ENCODE data around the gene ST6GALNAC1. TPM values are rescaled to one million over a fixed set of nuclear protein-coding genes. Genes with fewer than 3 reads are reported as not detected.
A peak's percentile ranks its signal among the peaks of the same experiment; 100 is the strongest.

Gene ST6GALNAC1
- total and polyA plus RNA-seq, 4 experiments from 2014 or later: 12.7 to 45.8 (median 14.4) TPM

DNA sequence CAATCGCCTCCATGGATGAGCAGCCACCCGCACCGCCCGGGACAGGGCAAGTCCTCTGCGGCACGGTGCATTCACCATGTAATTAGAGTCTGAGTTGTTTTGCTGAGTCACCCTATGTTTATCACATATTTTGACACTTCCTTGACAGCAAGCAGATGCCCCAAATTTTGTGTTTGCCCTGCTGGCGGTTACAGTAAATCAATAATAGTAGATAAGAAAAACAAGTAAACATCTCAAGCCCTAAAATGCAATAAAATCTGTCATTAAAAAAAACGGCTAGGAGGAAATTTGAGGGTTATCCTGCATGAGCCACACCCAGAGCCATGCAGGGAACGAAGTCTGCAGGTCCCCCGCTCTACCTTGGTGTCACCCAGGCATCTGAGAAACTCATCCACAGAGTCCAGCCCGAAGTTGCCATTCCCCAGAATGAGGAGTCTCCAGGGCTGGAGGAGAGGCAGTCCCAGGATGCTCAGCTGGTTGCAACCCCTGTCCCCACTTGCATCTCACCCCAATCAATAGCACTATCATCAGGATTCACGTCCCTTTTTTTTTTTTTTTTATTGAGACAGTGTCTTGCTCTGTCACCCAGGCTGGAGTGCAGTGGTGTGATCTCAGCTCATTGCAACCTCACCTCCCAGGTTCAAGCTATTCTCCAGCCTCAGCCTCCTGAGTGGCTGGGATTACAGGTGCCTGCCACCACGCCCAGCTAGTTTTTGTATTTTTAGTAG, 16.5 kb upstream of the ST6GALNAC1 start:
- CTCF ChIA-PET (ENCODE audit: partially characterized antibody): interaction anchor here (0.6 to 2.3 kb wide), 4 partner anchors 17 to 75 kb away, joined by 3 to 13 read pairs (median 4); no protein-coding TSS in a partner anchor
- H3K27me3 ChIP-seq (ENCODE audit: insufficient read depth, low read length): no peaks in the 10 kb centered on the region
- peak overlapping the region in 1 of 2 donors; percentile 15 for H3K4me3 ChIP-seq (ENCODE audit: low read length in 2 of 2)
- POLR2A ChIA-PET (ENCODE audit: partially characterized antibody): interaction anchor here (0.7 to 7.0 kb wide), 9 partner anchors 11 to 165 kb away, joined by 3 to 86 read pairs (median 4); partner anchors contain the start of gene ST6GALNAC1
- peak in 4 of 5 donors; percentile 39 to 54 (median 49) for DNase-seq
- intact Hi-C loops (cut with micrococcal nuclease): no loop called here
- H3K27ac ChIP-seq (ENCODE audit: low read depth, low read length): peak overlapping the region; percentile 35
- no peaks in the 10 kb centered on the region for H3K9me3 Mint-ChIP-seq
- no peaks in the 10 kb centered on the region for H3K36me3 ChIP-seq (ENCODE audit: insufficient read depth, low read length)
- peaks cover 0 to 3% of the 10 kb centered on the region in 2 donors for H3K27me3 Mint-ChIP-seq
- no peaks in the 10 kb centered on the region for H3K36me3 Mint-ChIP-seq
- peaks cover 46% of the 10 kb centered on the region for H3K4me1 ChIP-seq (ENCODE audit: insufficient read depth, low read length)
- H3K4me3 Mint-ChIP-seq: peak overlapping the region; percentile 63 to 88 (median 77)
- no peaks in the 10 kb centered on the region for H3K9me3 ChIP-seq (ENCODE audit: control insufficient read depth in 1 of 2, low read length in 2 of 2)
- peaks cover 30 to 44% (median 37%) of the 10 kb centered on the region in 4 donors for H3K4me1 Mint-ChIP-seq
- H3K27ac Mint-ChIP-seq: peak overlapping the region; percentile 83 to 96 (median 92)

DNA sequence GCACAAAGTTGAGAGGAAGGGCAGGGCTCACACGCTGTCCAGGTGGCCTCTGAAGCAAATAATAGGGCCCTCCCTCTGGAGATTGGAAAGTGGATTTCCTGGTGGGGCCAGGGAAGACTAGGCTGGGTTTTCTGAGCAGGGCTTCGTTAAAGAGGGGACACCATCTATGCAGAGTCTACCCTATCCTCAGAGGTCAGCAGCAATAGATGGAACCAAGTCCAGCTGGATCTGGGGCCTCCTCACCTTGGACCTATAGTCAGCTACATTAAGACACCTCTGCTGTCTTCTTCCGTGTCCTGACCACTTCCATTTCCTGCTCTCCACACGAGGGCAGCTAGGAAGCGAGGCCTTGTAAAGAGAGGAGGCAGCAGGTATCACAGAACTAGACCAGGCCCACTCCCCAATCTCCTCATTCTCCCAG, 14.7 kb upstream of the ST6GALNAC1 start:
- Histone ChIP-seq H3K4me3 (ENCODE audit: low read length in 2 of 2) (no peak overlapping the region), H3K27me3 (ENCODE audit: insufficient read depth, low read length) (no peaks in the 10 kb centered on the region), H3K27ac (ENCODE audit: low read depth, low read length) (no peak overlapping the region), H3K9me3 (ENCODE audit: control insufficient read depth in 1 of 2, low read length in 2 of 2) (no peaks in the 10 kb centered on the region), H3K4me1 (ENCODE audit: insufficient read depth, low read length) (peaks cover 46% of the 10 kb centered on the region), H3K36me3 (ENCODE audit: insufficient read depth, low read length) (no peaks in the 10 kb centered on the region)
- Mint-ChIP-seq H3K27ac (peak overlapping the region; percentile 44 to 94 (median 80)), H3K9me3 (no peaks in the 10 kb centered on the region), H3K4me3 (peak overlapping the region in 6 of 8 donors; percentile 35 to 78 (median 62)), H3K4me1 (peaks cover 30 to 44% (median 37%) of the 10 kb centered on the region in 4 donors), H3K27me3 (no peaks in the 10 kb centered on the region), H3K36me3 (no peaks in the 10 kb centered on the region)
- intact Hi-C loops (cut with micrococcal nuclease): no loop called here
- DNase-seq: no peak
- ChIA-PET POLR2A (ENCODE audit: partially characterized antibody) (interaction anchor here (0.8 to 7.0 kb wide), 9 partner anchors 10 to 140 kb away, joined by 3 to 86 read pairs (median 4); partner anchors contain the start of genes ST6GALNAC1 and ST6GALNAC2), CTCF (ENCODE audit: partially characterized antibody) (interaction anchor here (0.9 to 2.2 kb wide), 4 partner anchors 13 to 99 kb away, joined by 3 to 10 read pairs (median 6); no protein-coding TSS in a partner anchor)

DNA sequence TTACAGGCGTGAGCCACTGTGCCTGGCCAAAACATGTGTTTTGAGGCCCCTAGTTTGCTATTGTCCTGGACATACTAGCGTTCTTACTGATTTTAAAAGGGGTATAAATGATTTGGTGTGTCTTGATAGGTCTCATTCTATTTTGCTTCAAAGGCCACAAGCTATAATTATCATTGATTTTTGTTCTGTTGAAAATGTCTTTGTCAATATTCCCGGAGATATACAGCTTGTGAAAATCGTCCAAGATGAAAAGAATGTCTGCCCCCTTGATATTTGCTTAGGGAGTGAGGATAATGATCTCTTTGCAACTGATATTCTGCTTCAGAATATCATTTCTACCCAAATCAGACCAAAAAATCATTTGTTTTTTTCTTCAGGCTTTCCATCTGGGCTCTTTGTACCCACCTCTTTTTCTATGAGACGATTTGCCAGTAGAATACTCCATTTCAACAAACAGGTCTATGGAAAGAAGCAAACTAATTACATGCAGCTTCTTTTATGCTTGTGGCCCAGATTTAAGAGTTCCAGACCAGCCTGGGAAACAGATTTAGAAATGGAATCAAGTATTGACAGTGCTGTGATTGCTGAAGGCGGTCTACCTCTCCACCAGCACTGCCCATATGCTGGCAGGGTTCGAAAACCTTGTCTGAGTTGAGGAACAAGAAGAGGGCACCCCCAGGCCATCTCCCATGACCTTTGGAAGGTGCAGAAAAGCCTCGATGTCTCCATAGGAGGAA, 14.1 kb upstream of the ST6GALNAC1 start:
- Histone ChIP-seq H3K4me3 (ENCODE audit: low read length in 2 of 2) (no peak overlapping the region), H3K27ac (ENCODE audit: low read depth, low read length) (no peak overlapping the region), H3K36me3 (ENCODE audit: insufficient read depth, low read length) (no peaks in the 10 kb centered on the region), H3K27me3 (ENCODE audit: insufficient read depth, low read length) (no peaks in the 10 kb centered on the region), H3K9me3 (ENCODE audit: control insufficient read depth in 1 of 2, low read length in 2 of 2) (no peaks in the 10 kb centered on the region), H3K4me1 (ENCODE audit: insufficient read depth, low read length) (peaks cover 46% of the 10 kb centered on the region)
- intact Hi-C loops (cut with micrococcal nuclease): no loop called here
- Mint-ChIP-seq H3K27me3 (no peaks in the 10 kb centered on the region), H3K4me1 (peaks cover 30 to 44% (median 37%) of the 10 kb centered on the region in 4 donors), H3K27ac (peak overlapping the region in 6 of 7 donors; percentile 17 to 94 (median 66)), H3K9me3 (no peaks in the 10 kb centered on the region), H3K4me3 (no peak overlapping the region), H3K36me3 (no peaks in the 10 kb centered on the region)
- CTCF ChIA-PET (ENCODE audit: partially characterized antibody): interaction anchor here (0.7 to 2.2 kb wide), 5 partner anchors 14 to 99 kb away, joined by 3 to 10 read pairs (median 4); no protein-coding TSS in a partner anchor
- POLR2A ChIA-PET (ENCODE audit: partially characterized antibody): interaction anchor here (0.8 to 7.0 kb wide), 6 partner anchors 10 to 140 kb away, joined by 3 to 86 read pairs (median 4); partner anchors contain the start of gene ST6GALNAC1
- no peak for DNase-seq

DNA sequence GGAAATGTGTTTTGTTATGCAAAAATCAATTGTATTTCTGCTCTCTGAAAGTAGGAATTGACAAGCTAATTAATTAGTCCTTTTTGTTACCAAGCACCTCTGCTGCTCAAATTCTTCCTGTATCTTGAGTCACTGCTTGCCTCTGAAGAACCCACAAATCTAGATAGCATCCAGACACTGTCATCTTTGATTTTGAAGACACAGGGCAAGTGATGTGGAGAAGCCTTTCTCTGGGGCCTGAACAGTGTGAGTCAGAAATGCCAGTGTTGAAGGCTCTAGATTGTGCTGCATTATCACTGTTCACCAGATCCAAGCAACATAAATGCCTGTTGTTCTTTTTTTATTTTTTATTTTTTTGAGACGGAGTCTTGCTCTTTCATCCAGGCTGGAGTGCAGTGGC, 10.9 kb upstream of the ST6GALNAC1 start:
- Mint-ChIP-seq H3K36me3 (no peaks in the 10 kb centered on the region), H3K9me3 (peaks cover 0 to 3% (median 0%) of the 10 kb centered on the region in 8 donors), H3K27me3 (peaks cover 2 to 5% of the 10 kb centered on the region in 2 donors), H3K27ac (peak overlapping the region in 1 of 7 donors; percentile 78), H3K4me3 (no peak overlapping the region), H3K4me1 (peaks cover 11 to 22% (median 19%) of the 10 kb centered on the region in 4 donors)
- Histone ChIP-seq H3K36me3 (ENCODE audit: insufficient read depth, low read length) (no peaks in the 10 kb centered on the region), H3K27ac (ENCODE audit: low read depth, low read length) (no peak overlapping the region), H3K4me1 (ENCODE audit: insufficient read depth, low read length) (peaks cover 21% of the 10 kb centered on the region), H3K9me3 (ENCODE audit: control insufficient read depth in 1 of 2, low read length in 2 of 2) (no peaks in the 10 kb centered on the region), H3K4me3 (ENCODE audit: low read length in 2 of 2) (no peak overlapping the region), H3K27me3 (ENCODE audit: insufficient read depth, low read length) (no peaks in the 10 kb centered on the region)
- CTCF ChIA-PET (ENCODE audit: partially characterized antibody): interaction anchor here (1.4 kb wide), 1 partner anchor 97 kb away, joined by 4 read pairs; no protein-coding TSS in a partner anchor
- intact Hi-C loops (cut with micrococcal nuclease): no loop called here
- POLR2A ChIA-PET (ENCODE audit: partially characterized antibody): interaction anchor here (0.8 to 1.4 kb wide), 2 partner anchors 17 kb away, joined by 3 to 4 read pairs; no protein-coding TSS in a partner anchor
- DNase-seq: no peak

DNA sequence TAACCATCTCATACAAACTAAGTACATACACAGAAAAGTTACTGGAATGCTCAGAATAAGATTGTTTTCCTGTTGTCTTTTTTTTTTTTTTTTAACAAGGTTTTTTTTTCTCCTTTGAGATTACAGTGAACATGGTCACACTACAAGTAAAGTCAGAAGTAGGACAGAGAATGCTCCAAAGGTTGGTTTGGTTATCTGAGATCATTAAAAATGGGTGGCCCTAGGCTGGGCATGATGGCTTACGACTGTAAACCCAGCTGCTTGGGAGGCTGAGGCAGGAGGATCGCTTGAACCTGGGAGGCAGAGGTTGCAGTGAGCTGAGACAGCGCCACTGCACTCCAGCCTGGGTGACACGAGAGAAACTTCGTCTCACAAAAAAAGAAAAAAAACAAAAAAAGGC, 6.9 kb upstream of the ST6GALNAC1 start:
- no peak overlapping the region for H3K27ac Mint-ChIP-seq
- Histone ChIP-seq H3K9me3 (ENCODE audit: control insufficient read depth in 1 of 2, low read length in 2 of 2) (no peaks in the 10 kb centered on the region), H3K27me3 (ENCODE audit: insufficient read depth, low read length) (no peaks in the 10 kb centered on the region), H3K27ac (ENCODE audit: low read depth, low read length) (no peak overlapping the region), H3K36me3 (ENCODE audit: insufficient read depth, low read length) (no peaks in the 10 kb centered on the region), H3K4me3 (ENCODE audit: low read length in 2 of 2) (no peak overlapping the region), H3K4me1 (ENCODE audit: insufficient read depth, low read length) (peaks cover 6% of the 10 kb centered on the region)
- no peaks in the 10 kb centered on the region for H3K36me3 Mint-ChIP-seq
- peaks cover 0 to 17% (median 7%) of the 10 kb centered on the region in 8 donors for H3K9me3 Mint-ChIP-seq
- intact Hi-C loops (cut with micrococcal nuclease): no loop called here
- ChIA-PET CTCF (ENCODE audit: partially characterized antibody) (interaction anchor here (0.7 kb wide), 1 partner anchor 26 kb away, joined by 3 read pairs; no protein-coding TSS in a partner anchor), POLR2A (ENCODE audit: partially characterized antibody) (no interaction called here)
- peaks cover 2 to 8% of the 10 kb centered on the region in 2 donors for H3K27me3 Mint-ChIP-seq
- peaks cover 0 to 6% (median under 1%) of the 10 kb centered on the region in 4 donors for H3K4me1 Mint-ChIP-seq
- no peak for DNase-seq
- H3K4me3 Mint-ChIP-seq: no peak overlapping the region

DNA sequence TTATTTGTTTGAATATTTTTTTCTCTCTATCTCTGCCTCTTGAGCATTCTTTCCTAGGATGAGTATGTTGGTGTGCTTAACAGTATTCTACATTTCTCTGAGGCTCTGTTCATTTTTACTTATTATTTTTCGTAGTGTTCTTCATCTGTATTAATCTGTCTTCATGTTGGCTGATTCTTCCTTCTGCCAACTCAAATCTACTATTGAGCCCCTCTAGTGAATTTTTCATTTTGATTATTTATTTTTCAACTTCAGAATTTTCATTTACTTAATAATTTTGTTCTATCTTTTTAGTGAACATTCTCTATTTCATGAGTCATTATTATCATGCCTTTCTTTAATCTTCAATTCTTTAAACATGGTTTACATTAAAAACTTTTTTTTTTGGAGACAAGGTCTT, 3.2 kb upstream of the ST6GALNAC1 start:
- Mint-ChIP-seq H3K9me3 (peaks cover 0 to 17% (median 7%) of the 10 kb centered on the region in 8 donors), H3K4me3 (no peak overlapping the region), H3K27ac (peak overlapping the region in 4 of 7 donors; percentile 25 to 51 (median 40)), H3K27me3 (peaks cover 2 to 6% of the 10 kb centered on the region in 2 donors), H3K36me3 (no peaks in the 10 kb centered on the region), H3K4me1 (peaks cover 11 to 27% (median 24%) of the 10 kb centered on the region in 4 donors)
- intact Hi-C loops (cut with micrococcal nuclease): no loop called here
- DNase-seq: no peak
- Histone ChIP-seq H3K4me3 (ENCODE audit: low read length in 2 of 2) (no peak overlapping the region), H3K27me3 (ENCODE audit: insufficient read depth, low read length) (no peaks in the 10 kb centered on the region), H3K36me3 (ENCODE audit: insufficient read depth, low read length) (no peaks in the 10 kb centered on the region), H3K4me1 (ENCODE audit: insufficient read depth, low read length) (peaks cover 29% of the 10 kb centered on the region), H3K27ac (ENCODE audit: low read depth, low read length) (no peak overlapping the region), H3K9me3 (ENCODE audit: control insufficient read depth in 1 of 2, low read length in 2 of 2) (no peaks in the 10 kb centered on the region)
- ChIA-PET POLR2A (ENCODE audit: partially characterized antibody) (no interaction called here), CTCF (ENCODE audit: partially characterized antibody) (interaction anchor here (3.4 to 4.1 kb wide), 2 partner anchors 23 to 35 kb away, joined by 18 to 19 read pairs; no protein-coding TSS in a partner anchor)
